Medulla oblongata (tissue), 1 donor: ENCODE data around the gene SCO2.

Experiments used
- DNase-seq: peaks from one replicate; pipeline ENCODE4 v3.0.0-alpha.2; 2015; ENCODE audit errors: extremely low spot score

Gene SCO2, protein sequence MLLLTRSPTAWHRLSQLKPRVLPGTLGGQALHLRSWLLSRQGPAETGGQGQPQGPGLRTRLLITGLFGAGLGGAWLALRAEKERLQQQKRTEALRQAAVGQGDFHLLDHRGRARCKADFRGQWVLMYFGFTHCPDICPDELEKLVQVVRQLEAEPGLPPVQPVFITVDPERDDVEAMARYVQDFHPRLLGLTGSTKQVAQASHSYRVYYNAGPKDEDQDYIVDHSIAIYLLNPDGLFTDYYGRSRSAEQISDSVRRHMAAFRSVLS

DNA sequence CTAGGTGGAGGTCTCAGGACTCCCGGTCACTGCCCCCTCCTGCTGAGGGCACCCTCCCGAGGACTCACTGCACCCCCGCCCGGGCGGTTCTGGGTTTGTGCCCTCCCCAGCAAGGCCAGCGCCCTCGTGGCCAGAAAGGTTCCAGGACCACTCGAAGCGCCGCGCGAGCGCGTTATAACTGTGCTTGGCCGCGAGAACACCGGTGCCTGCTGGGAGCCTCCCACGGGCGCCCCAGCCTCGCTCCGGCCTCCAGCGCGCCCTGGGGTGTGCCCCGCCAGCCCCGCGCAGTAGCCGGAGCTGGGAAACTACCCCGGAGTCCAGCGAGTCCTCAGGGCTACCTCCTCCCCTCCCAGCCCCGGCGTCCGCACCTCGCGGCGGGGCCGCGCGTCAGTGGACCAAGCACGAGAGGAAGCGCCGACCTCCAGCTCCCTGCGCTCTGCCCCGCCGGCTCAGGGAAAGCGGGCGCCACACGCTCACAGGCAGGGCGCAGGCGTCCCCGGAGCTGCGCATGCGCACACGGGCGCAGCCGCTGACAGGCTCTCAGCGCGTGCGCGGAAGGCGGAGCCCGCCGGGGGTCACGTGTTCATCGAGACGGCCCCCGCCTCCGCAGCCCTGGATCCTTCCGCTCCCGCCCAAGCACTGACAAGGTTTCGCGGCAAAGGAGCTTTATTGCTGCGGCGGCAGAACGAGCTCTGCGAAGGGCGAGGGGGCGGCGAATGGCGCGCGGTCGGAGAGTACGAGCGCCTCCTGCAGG, at the start of gene SCO2:
TSS of gene SCO2 (minus strand) at position 495 of the 754 bp plus-strand sequence. CDS start 1,187 bp downstream, outside the sequence.
- DNase-seq: peak; percentile 97

DNA sequence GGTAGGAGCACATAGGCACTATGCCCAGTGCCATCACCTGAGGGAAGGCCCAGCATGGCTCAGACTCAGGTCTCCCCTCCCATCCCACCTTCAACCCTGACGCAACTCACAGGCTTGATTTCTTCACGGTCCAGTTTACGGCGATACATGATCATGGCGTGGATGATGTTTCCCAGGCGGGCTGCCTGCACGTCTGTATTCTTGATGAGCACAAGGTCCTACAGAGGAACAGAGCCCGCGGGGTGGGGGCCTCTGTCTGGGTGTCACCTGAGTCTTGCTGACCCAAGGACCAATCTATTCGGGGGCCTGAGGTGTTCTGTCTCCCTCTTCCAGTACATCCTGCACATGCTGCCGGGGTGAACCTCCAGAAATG, 49.0 kb upstream of the SCO2 start:
- DNase-seq: no peak

DNA sequence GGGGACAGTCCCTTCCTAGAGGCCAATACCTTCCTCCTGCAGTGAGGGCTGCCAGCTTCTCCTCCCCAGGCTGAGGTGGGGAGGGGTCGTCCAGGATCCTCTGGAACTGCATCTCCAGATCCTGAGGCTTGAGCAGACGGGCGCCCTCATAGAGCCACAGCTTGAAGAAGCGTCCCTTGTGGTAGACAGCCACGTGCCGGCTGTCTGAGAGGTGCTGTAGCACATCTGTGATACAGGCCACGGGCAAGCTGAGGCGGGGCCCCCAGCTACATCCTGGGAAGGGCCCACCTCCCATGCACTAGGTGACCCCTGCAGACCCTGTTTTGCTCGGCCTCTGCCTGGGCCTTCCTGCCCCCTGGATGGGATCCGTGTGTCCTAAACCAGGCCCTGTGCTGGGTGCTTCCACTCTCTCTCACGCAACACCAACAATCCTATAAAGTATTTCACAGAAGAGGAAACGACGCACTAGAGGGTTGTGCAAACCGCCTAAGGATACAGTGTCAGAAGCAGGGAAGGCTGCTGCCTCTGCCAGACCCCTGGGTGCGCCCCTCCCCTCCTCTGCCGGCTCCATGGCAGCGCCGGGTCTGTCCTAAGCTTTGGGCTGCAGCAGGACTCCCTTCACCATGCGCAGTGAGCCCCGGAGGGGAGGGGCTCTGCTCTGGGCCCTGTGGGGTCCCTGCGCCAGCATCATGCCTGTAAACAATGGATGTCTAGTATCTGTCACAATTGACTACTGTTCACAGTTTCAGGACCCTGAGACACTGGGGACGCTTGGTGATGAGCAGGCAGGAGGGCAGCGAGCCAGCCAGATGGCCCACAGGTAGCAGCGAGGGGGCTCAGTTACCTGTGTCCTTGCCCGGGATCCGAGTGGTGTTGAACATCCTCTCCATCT, 48.3 kb upstream of the SCO2 start:
- DNase-seq: no peak

DNA sequence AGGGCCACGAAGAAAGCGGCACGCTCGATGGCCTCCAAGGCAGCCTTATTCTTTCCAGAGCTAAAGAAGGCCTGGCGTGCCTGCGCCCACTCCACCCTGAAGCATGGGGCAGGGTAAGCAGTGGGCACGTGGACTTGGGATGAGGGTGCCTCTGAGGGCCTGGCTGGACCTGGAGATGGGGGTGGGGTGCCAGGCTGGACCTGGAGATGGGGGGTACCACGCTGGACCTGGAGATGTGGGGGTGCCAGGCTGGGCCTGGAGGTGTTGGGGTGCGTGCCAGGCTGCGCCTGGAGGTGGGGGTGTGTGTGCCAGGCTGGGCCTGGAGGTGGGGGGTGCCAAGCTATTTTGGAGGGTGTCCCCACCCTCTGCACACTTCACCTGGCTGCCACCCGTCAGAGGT, 47.6 kb upstream of the SCO2 start:
- DNase-seq: no peak

DNA sequence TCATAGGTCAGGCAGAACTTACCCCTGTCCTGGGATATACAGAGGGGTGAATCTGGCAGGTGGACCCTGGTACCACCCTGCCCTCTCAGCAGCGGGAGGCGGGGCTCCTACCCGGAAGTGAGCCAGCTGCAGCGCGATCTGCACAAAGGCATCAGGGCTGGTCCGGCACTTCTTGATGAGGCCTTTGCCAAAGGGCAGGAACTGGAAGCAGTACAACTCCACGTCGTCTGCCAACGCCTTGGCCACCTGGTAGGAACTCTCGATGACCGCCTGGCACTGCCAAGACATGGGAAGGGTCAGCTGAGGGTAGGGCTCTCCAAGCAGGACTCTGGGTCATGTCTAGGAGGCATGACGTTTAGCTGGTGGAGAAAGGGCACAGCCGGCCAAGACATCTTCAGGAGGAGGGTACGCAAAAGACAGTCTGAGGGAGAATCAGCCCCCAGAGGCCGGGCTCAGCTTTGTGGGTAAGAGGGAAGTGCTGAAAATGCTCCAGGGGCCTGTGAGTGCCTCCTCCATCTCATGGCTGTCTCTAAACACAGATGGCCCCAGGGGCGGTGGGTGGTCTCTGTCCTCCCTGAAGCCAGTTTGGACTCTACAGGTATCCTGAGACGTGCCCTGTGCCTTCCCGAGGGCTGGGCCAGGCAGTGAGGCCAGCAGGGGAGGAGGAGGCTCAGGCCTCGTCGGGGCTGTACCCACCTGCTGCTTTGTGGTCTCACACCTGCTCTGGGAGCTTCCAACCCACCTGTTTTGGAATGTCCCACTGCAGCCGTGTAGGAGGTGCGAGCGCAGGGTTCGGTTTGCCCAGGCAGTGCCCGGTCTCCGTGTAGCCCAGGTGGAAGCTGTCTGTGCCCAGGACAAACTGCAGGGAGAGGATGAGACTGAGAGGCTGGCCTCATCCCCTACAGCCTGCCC, 46.1 kb upstream of the SCO2 start:
- no peak for DNase-seq

DNA sequence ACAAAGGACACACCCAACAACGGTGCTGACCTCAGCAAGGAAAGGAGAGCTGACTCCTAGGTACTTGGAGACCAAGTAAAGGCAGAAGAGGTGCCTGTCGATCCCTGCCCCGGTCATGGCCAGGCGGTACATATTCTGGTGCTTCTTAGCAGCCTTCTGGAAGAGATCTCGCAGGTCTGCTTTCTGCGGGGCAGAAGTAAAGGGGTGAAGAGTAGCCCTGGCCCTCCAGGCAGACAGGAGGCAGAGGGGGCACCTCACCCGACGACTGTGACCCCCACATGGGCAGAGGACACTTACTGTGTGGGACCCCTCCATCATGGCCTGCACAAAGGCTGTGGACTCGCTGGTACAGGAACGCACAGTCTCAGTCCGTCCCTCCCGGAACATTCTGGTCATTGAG, 45.5 kb upstream of the SCO2 start:
- DNase-seq: no peak

DNA sequence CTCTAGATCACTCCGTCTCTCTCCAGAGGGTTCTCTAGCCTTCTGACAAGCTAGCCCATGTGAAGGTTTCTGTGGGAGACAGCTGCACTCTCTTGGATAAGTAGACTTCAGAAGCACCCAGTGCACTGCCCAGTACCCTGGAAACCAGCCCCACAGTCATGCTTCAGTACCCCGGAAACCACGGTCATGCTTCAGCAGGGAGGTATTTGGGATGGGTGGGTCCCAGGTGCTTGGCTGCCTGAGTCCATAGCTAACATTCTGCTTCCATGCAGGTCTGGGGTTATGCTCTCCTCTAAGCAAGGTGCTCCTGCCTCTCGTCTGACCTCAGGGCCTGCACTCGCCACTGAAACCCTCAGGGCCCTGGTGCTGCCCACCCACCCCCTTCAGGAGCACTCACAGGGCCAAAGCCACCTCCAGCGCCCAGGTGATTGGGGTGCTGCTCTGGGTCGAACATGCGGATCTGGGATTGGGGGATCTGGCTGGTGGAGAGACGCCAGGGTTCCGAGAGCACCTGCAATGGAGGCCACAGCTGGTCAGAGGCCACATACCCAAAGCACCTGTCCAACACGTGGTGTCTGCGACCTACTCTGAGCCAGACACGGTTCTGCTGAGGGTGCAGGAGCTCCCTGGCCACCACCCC, 44.6 kb upstream of the SCO2 start:
- no peak for DNase-seq

DNA sequence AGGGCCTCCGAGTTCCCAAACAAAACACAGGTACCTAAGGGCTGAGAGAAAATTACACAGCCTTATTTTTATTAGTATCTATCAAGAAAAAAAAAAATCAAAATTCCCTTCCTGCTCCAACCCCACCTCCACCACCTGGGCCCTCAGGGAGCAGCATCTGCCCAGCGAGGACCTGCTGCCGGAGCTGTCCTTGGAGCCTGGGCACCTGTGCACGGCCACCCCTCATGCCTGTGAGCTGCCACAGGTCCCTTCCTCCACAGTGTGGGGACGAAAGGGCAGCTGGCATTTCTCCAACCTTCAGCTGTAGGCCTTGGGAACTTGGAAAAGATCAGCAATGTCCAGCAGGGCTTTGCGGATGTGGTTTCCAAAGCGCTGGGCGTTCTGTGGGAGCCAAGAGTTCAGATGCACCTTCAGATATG, 43.7 kb upstream of the SCO2 start:
- no peak for DNase-seq

DNA sequence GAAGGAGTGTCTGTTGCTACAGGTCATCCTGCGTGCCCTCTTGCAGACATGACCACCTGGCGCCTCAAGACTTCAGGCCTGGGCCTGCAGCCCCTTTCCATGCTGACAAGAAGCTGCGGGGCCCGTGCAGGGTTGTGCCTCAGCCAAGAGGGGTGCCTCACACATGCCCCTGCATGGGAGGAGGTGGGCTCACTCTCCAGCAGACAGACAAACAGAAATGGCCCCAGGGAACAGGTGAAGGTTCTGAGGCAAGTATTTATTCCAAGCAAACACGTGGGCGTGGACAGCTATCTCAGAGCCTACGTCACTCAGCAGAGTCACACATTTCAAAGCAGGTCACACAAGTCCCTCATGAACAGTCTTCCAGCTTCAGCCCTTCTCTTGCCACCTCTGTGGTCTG, 43.2 kb upstream of the SCO2 start:
- no peak for DNase-seq

DNA sequence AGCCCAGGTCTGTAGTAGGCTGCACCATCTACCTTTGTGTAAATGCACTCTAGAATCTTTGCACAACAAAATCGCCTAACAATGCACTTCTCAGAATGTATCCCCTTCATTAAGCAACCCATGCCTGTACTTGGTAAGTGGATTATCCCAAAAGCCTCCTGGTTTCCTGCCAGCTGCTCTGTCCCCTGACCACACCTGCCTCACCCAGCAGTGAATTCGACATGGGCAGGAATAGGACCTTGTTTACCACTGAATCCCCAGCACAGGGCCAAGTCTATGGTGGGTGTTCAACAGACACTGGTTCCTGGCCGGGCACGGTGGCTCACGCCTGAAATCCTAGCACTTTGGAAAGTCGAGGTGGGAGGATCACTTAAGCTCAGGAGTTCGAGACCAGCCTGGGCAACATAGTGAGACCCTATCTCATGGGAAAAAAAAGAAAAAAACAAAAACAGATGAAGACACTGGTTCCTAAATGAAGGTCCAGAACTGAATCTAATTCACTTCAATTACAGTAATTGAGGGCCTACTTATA, 42.4 kb upstream of the SCO2 start:
- no peak for DNase-seq

DNA sequence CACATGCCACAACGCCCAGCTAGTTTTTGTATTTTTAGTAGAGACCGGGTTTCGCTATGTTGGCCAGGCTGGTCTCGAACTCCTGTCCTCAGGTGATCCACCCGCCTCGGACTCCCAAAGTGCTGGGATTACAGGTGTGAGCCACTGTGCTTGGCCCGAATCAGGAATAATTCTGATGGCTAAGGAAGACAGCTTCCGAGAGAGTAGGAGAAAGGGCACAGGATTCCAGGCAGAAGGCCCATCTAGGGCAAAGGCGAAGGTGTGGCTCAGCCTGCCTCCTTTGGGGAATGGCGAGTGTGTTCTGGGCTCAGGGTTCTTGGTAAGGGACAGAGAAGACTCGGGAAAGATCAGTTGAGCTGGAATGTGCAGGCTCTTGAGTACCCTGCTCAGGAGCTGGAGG, 38.9 kb upstream of the SCO2 start:
- DNase-seq: no peak

DNA sequence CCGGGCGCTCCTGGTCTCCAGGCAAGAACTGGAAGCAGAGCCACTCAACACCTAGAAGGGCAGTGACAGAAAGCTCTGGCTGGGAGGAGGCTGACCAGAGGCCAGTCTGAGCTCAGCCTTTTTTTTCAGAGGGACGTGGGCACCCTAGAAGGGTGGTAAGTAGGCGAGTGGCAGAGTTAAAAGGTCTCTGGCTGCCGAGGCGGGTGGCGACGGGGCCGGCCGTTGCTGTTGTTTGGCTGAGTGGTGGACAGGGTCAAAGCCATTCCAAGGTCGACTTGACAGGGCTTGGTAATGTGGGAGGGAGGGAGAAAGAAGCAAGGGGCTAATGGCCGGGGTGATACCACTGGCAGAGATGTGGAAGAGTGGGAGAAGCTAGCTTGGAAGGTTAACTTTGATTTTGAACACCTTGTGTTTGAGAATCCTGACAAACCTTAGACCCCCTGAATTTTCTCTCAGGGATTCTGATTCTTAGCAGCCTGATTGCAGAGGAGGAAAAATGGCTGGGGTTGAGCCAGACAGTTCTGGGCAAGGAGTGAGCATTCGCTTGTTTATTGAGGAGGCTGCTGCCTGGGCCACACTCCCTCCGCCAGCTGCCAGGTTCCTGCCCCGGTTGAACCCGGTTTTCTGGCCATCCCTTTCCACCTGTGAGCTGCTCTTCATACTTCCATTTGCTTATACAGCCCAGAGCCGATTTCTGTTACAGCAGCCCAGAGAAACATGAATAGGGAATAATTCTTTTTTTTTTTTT, 38.2 kb upstream of the SCO2 start:
- peak; percentile 32 for DNase-seq

DNA sequence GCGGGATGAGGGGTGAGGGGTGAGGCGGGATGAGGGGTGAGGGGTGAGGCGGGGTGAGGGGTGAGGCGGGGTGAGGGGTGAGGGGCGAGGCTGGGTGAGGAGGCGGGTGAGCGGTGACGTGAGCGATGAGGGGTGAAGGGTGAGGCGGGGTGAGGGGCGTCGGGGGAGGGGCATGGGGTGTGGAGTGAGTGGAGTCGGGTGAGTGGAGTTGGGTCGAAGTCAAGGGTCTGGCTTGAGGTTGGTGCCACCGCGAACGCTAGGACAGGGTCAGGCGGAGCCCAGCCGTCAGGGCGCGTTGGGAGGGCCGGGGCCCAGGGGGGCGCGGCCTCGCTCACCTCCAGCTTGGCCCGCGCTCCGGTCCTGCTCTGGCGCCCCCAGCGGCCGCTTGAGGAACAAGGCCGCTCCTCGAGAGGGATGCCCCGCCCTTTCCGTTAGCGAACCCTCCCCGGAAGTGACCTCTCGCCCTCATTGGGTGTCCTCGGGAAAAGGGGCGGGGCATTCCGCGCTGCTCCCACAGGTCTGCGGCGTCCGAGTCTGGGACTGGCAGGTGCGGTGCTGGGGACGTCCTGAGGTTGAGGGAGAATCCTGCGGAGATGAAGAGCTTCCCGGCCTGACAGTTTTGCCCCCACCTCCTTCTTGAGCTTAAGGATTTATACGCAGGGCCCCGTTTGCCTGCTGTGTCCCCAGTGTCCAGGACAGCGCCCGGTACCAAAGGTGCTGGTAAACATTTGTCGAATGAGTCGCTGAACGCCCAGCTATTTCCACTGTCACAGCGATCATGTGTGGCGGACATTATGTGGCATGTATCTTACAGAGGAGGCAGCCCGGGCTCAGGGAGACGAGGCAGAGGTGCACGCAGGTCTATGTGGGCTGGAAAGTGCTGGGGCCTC, 37.4 kb upstream of the SCO2 start, which contains the start of gene SYCE3:
TSS of gene SYCE3 (minus strand) at position 397 of the 890 bp plus-strand sequence. CDS start 6,514 bp downstream, outside the sequence.
- peak; percentile 98 for DNase-seq

DNA sequence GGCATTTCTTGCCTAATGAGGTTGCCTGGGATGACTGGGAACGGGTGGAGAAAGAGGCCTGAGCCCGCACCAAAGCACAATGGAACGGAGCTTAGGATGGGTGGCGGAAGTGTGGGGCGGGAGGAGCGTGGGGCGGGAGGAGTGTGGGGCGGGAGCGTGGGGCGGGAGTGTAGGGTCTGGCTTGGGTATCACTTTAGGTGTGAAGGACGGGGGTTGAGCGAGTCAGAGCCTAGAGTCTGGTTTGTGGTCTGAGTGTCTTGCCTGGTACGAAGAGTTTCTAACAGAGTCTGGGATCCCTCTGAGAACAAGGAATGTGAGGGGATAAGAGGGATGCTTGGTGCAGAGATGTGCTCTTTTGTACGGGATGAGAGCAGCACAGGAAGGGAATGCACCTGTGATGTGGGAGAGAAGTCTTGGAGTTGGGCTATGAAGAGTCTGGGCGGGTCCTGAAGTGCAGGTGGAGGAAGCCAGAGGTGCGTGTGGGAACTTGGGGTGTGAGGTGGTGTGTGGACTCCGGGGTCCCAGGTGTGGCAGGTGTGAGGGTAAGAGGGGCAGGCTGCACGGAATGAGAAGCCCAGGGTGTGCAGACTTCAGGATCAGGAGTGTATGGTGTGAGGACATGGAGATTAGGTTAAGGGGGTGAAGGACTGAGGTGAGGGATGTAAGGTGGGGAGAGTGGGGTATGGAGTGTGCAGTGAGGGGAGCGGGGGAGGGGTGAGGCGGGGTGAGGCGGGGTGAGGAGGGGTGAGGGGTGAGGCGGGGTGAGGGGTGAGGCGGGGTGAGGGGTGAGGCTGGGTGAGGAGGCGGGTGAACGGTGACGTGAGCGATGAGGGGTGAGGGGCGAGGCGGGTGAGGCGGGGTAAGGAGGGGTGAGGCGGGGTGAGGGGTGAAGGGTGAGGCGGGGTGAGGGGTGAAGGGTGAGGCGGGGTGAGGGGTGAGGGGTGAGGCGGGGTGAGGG, 36.3 kb upstream of the SCO2 start:
- no peak for DNase-seq

DNA sequence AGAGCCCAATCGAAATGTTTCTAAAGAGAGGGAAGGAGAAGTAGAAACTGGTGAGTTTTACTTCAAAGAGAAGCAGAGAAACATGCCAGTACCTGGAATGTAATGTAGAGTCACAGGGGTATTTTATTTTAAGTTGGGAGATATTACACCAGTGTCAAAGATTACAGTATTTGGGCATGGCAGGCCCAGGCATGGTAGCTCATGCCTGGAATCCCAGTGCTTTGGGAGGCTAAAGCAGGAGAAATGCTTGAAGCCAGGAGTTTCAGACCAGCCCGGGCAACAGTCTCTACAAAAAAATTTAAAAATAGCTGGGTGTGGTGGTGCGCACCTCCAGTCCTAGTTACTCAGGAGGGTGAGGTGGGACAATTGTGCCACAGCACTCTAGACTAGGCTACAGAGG, 34.6 kb upstream of the SCO2 start:
- no peak for DNase-seq

DNA sequence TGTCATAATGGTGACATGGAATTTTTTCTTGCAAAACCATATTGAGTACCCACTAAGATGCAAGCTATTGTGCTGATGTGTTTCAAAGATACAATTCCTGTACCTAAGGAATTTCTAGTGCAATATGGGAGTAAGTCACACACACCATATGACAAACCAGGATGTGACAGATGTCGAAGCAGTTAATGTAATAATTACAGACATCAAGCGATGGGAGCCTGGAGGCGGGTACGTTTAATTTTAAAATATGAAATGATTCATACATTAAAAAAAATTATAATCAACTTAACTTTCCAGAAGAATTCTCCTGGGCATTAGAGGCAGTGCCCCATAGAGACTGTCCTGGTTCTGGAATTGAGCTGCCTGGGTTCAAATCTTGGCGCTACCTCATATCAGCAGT, 31.3 kb upstream of the SCO2 start:
- no peak for DNase-seq

DNA sequence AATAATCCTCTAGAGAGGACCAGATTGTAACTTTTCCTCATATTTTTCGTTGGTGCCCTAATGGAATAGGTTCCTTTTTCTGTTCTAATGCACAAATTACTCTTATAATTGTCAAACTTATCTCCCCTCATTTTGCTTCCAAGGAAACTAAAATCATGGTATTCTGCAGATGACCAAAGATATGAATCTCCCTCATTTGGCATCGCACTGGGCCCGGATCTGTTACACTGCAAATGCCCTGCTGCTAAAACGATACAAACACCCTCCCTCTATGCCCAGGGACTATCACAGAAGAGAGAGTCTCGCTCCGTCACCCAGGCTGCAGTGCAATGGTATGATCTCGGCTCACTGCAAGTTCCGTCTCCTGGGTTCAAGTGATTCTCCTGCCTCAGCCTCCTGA, 27.9 kb upstream of the SCO2 start:
- DNase-seq: no peak
